Spleen (tissue), 7 donors: ENCODE results near the gene TRIO.
A peak's percentile ranks its signal among the peaks of the same experiment; 100 is the strongest.

ENCODE experiments used
- POLR2A ChIP-seq, 3 donors: fragments of 450-650 bp; IDR thresholded peaks; one replicate each; pipeline ENCODE4 v1.5.1; 2017; ENCODE audit warnings: antibody characterized with exemption in 3 of 3, mild to moderate bottlenecking in 1 of 3
- TF ChIP-seq, protein P1 (sequence below), 11 experiments: fragments of 200-600 bp in 7 of 11; fragments of 450-650 bp in 4 of 11; sonication (generic) in 4 of 11; IDR thresholded peaks in 8 of 11; conservative IDR thresholded peaks in 3 of 11; 1 replicate in 7 of 11; 2 replicates in 4 of 11; pipeline versions ENCODE4 v1.4.0 to v1.8.0; 2016 to 2021; ENCODE audit warnings: antibody characterized with exemption in 11 of 11, inconsistent platforms in 4 of 11, mild to moderate bottlenecking in 1 of 11
- donor health status: DM: no; HTN: no; CAD: no; lungs with moderate emphysema.
- donor health status: DM: no; HTN: no; CAD: no.
- donor health status: DM: no; HTN: no; CAD: no.

- TF ChIP-seq, protein P1, sequence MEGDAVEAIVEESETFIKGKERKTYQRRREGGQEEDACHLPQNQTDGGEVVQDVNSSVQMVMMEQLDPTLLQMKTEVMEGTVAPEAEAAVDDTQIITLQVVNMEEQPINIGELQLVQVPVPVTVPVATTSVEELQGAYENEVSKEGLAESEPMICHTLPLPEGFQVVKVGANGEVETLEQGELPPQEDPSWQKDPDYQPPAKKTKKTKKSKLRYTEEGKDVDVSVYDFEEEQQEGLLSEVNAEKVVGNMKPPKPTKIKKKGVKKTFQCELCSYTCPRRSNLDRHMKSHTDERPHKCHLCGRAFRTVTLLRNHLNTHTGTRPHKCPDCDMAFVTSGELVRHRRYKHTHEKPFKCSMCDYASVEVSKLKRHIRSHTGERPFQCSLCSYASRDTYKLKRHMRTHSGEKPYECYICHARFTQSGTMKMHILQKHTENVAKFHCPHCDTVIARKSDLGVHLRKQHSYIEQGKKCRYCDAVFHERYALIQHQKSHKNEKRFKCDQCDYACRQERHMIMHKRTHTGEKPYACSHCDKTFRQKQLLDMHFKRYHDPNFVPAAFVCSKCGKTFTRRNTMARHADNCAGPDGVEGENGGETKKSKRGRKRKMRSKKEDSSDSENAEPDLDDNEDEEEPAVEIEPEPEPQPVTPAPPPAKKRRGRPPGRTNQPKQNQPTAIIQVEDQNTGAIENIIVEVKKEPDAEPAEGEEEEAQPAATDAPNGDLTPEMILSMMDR (IDR thresholded peaks at IDR 0.05 in 8 of 11, conservative IDR thresholded peaks at IDR 0.05 in 3 of 11), result peak in 8 of 11 experiments; percentile 8 to 53 (median 40)
- no peak for TF ChIP-seq POLR2A (IDR thresholded peaks at IDR 0.05)
These were observed 183.1 kb downstream of the TRIO start for GRCh38 chr5:14326035-14326903.
